ENCODE data around the gene STYXL1.

STYXL1 gene

GRCh38 chr7:75995052-75995471 lies 52.7 kb downstream of the STYXL1 start:
- no peak for DNase-seq (ENCODE audit: insufficient read length)
- TF ChIP-seq POLR2AphosphoS5 (IDR thresholded peaks at IDR 0.05; ENCODE audit: low read depth, low read length) (no peak), POLR2A (IDR thresholded peaks at IDR 0.05; ENCODE audit: low read depth, low read length) (no peak)
- FAIRE-seq = no peak

DNA sequence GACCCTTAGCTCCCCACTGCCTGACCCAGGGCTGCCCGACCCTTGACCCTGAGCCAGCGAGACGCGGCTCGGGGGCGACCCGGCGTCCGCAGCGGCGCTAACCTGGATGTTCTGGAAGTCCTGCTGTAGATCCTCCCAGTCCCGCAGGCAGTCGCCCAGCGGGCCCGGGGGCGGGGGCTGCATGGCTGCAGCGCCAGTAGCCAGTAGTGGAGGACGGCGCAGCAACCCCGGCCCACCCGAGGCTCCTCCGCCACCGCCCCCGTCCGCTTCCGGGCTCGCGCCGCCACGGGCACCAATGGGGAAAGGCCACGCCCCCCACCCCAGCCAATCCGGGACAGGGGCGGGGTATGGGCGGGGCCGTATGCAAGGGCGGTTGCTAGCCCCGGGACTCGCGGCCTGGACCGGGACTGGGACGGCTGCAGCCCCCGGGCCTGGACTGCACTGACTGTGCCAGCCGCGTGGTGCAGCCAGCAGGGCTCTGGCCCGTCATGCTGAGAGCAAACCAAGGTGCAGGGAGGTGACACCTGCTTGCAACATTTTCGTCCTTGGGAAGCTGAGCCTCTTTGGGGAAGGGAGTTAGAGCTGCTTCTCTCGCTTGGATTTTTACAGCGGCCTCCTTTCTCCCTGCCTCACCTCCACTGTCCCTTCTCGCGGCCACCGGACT lies 53.3 kb downstream of the STYXL1 start, which contains the start of gene TMEM120A:
Gene TMEM120A, minus strand, starts transcription at position 208 of the 664 bp plus-strand sequence. Its CDS starts 25 bp downstream, at position 183.
- FAIRE-seq = peak; percentile 99
- TF ChIP-seq POLR2A (IDR thresholded peaks at IDR 0.05; ENCODE audit: low read depth, low read length) (peak; percentile 64; the same call in 1 of the 2 replicates), TAF1 (IDR thresholded peaks at IDR 0.05; ENCODE audit: borderline replicate concordance, low read depth, low read length) (no peak), POLR2AphosphoS5 (IDR thresholded peaks at IDR 0.05; ENCODE audit: low read depth, low read length) (0 out of 2 replicates have a peak, but pooled peaks have one; percentile 46)
- DNase-seq (ENCODE audit: insufficient read length) = peak; percentile 100

DNA sequence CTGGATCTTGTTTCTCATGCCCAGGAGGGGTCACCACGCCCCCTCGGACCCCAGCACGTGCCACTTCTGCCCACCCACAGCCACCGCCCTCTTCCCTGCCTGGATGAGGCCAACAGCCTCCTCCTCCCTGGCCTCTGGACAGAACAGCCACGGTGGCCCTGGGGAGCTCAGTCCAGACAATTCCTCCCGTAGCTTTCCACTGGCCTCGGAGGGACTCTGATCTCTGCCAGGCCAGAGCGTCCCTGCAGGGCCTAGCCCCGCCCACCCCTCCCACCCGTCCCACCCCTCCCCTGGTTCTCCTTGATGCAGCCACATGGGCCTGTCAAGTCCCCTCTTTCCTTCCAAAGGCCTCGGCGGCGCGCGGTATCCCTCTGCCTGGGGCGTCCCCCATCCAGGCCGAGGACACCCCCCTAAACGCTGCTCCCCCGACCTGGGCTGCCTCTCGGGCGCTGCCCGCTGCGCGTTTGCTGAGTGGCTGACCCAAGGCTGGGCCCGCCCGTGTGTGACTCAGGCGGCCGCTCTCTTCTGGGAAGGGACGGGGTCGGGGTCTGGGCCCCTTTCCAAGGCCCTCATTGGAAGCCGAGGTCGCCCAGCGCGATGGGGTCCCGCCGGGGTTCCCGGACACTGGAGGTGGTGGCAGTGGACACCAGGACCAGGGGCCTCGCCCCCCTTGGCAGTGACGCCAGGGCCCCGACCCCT lies 54.0 kb downstream of the STYXL1 start:
- FAIRE-seq (no peak), DNase-seq (ENCODE audit: insufficient read length) (no peak)
- no peak for TF ChIP-seq POLR2A (IDR thresholded peaks at IDR 0.05; ENCODE audit: low read depth, low read length)
- TF ChIP-seq TAF1 (IDR thresholded peaks at IDR 0.05; ENCODE audit: borderline replicate concordance, low read depth, low read length) = no peak
- TF ChIP-seq POLR2AphosphoS5 (IDR thresholded peaks at IDR 0.05; ENCODE audit: low read depth, low read length) = no peak

- DNase-seq (ENCODE audit: insufficient read length) (no peak), FAIRE-seq (no peak)
Measured at GRCh38 chr7:75992083-75992755, 55.6 kb downstream of the STYXL1 start.

DNA sequence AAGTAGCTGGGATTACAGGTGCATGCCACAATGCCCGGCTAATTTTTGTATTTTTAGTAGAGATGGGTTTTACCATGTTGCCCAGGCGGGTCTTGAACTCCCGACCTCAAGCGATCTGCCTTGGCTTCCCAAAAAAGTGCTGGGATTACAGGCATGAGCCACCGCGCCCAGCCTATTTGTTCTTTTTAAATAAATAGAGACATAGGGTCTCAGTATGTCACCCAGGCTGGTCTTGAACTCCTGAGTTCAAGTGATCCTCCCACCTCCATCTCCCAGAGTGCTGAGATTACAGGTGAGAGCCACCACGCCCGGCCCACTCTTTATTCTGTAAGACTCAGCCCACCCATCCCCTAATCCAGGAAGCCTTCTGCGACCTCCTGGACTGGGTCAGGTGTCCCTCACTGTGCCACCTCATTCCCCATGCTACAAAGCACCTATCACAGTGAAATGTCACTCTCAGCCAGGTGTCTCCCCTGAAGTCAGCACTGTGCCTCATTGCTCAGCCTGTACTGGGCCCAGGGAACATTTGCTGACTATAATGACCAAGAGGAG lies 56.2 kb downstream of the STYXL1 start:
- TF ChIP-seq POLR2A (IDR thresholded peaks at IDR 0.05; ENCODE audit: low read depth, low read length) (no peak), POLR2AphosphoS5 (IDR thresholded peaks at IDR 0.05; ENCODE audit: low read depth, low read length) (no peak), TAF1 (IDR thresholded peaks at IDR 0.05; ENCODE audit: borderline replicate concordance, low read depth, low read length) (no peak)
- FAIRE-seq = no peak
- DNase-seq (ENCODE audit: insufficient read length) = no peak

More at GRCh38 chr7:75992083-75992755, 55.6 kb downstream of the STYXL1 start:
- TF ChIP-seq POLR2A (IDR thresholded peaks at IDR 0.05; ENCODE audit: low read depth, low read length) (no peak), TAF1 (IDR thresholded peaks at IDR 0.05; ENCODE audit: borderline replicate concordance, low read depth, low read length) (no peak), POLR2AphosphoS5 (IDR thresholded peaks at IDR 0.05; ENCODE audit: low read depth, low read length) (no peak)

- DNase-seq (ENCODE audit: insufficient read length) (no peak), FAIRE-seq (no peak)
- TF ChIP-seq TAF1 (IDR thresholded peaks at IDR 0.05; ENCODE audit: borderline replicate concordance, low read depth, low read length) (no peak), POLR2A (IDR thresholded peaks at IDR 0.05; ENCODE audit: low read depth, low read length) (no peak), POLR2AphosphoS5 (IDR thresholded peaks at IDR 0.05; ENCODE audit: low read depth, low read length) (no peak)
Measured at GRCh38 chr7:75989500-75990388, 58.1 kb downstream of the STYXL1 start.

DNA sequence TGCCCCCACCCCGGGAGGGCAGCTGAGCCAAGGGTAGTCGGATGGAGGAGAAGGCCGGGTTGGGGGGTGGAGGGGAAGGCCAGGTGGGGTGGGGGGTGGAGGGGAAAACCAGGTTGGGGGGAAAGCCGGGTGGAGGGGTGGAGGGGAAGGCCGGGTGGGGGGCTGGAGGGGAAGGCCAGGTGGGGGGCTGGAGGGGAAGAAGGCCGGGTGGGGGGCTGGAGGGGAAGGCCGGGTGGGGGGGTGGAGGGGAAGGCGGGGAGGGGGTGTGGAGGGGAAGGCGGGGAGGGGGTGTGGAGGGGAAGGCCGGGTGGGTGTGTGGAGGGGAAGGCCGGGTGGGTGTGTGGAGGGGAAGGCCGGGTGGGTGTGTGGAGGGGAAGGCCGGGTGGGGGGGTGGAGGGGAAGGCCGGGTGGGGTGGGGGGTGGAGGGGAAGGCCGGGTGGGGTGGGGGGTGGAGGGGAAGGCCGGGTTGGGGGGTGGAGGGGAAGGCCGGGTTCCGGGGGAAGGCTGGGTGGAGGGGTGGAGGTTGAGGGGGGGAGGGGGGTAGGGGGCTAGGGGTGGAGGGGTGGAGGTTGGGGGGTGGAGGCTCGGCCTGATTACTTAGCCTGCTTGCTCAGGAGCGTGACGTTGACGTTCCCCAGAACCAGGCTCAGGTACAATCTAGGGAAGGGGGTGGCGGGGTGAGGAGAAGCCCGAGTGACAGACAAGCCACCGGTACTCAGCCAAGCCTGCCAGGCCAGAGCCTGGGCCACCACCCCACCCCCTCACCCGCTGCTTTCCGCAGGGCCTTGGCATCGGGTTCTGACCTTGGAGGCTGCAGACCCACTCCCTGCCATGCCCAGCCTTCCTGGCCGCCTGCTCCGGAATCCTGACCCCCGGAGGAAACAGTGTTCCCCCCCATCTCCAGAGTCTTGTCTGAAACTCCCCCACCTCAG lies 59.0 kb downstream of the STYXL1 start:
- no peak for DNase-seq (ENCODE audit: insufficient read length)
- no peak for TF ChIP-seq POLR2AphosphoS5 (IDR thresholded peaks at IDR 0.05; ENCODE audit: low read depth, low read length)
- no peak for TF ChIP-seq POLR2A (IDR thresholded peaks at IDR 0.05; ENCODE audit: low read depth, low read length)
- TF ChIP-seq TAF1 (IDR thresholded peaks at IDR 0.05; ENCODE audit: borderline replicate concordance, low read depth, low read length) = no peak
- FAIRE-seq = no peak

DNA sequence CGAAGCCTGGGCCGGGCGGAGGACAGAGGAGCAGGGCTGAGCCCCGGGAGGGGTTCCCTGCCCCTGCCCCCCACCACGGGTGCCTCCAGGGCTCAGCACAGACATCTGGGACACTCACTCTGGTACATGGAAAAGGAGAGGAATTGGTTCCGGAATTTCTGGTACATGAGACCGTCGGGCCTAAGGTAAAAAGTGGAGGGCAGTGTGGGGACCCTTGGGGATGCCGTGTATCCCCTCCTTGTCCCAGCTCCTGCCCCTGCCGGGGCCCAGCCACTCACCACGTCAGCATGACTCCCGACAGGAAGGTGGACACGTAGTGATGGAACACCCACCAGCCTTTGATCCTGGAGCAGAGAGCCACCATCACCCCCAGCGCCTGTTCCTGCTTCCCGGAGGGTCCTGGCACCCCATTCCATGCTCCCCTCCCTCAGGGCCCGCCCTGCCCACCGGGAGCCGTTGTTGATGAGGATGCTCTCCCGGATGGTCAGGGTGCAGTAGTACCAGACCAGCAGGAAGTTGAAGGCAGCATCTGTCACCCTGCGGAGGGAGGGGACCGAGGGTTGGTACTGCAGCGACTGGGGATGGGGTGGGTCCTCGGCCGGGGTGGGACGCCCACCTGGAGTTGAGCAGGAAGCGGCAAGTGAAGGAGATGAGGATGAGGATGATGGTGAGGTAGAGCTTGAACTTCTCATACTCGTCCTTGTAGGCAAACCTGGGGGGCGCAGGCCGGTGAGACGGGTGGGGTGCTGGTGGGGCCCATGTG lies 59.8 kb downstream of the STYXL1 start:
- FAIRE-seq (no peak), DNase-seq (ENCODE audit: insufficient read length) (no peak)
- TF ChIP-seq POLR2AphosphoS5 (IDR thresholded peaks at IDR 0.05; ENCODE audit: low read depth, low read length) (no peak), POLR2A (IDR thresholded peaks at IDR 0.05; ENCODE audit: low read depth, low read length) (no peak), TAF1 (IDR thresholded peaks at IDR 0.05; ENCODE audit: borderline replicate concordance, low read depth, low read length) (no peak)

Measured in GM12892 (cell line).